ENCODE measurements around the gene AQP9. TPM values are rescaled to one million over a fixed set of nuclear protein-coding genes. Genes with fewer than 3 reads are reported as not detected.
"Not testable (repeated sequence)": the region's sequence is repeated elsewhere in the genome, so short reads cannot be mapped to it uniquely, and the experiment has no call there.

The AQP9 gene
- total and polyA plus RNA-seq, 12 donors, result 0.22 to 2.8 (median 0.84) TPM; not detected in 1

DNA sequence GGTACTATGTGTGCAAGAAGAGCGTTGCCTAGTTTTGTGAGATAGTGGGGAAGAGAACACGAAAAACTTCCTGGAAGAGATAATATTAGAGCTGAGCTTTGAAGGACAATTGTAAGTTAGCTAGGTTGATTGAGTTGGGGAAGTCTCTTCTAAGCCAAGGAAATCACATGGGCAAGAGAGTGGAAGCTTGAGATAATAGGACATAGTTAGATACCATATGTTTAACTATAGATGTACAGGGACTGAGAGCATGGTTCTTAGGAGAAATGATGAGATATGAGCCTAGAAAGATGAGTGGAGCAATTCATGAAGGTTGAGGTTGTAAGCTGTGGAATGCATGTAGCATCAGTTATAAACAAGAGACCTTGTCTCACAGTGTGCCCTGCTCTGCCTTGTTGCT lies 30.1 kb upstream of the AQP9 start:
- DNase-seq, result no peak
- no peak for TF ChIP-seq POLR2A (IDR thresholded peaks at IDR 0.05)
- TF ChIP-seq, protein P1, sequence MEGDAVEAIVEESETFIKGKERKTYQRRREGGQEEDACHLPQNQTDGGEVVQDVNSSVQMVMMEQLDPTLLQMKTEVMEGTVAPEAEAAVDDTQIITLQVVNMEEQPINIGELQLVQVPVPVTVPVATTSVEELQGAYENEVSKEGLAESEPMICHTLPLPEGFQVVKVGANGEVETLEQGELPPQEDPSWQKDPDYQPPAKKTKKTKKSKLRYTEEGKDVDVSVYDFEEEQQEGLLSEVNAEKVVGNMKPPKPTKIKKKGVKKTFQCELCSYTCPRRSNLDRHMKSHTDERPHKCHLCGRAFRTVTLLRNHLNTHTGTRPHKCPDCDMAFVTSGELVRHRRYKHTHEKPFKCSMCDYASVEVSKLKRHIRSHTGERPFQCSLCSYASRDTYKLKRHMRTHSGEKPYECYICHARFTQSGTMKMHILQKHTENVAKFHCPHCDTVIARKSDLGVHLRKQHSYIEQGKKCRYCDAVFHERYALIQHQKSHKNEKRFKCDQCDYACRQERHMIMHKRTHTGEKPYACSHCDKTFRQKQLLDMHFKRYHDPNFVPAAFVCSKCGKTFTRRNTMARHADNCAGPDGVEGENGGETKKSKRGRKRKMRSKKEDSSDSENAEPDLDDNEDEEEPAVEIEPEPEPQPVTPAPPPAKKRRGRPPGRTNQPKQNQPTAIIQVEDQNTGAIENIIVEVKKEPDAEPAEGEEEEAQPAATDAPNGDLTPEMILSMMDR (IDR thresholded peaks at IDR 0.05), result no peak
- 75 to 85% (median 82%) methylated on average over 2 of the region's 2 CpGs for WGBS, 4 donors

DNA sequence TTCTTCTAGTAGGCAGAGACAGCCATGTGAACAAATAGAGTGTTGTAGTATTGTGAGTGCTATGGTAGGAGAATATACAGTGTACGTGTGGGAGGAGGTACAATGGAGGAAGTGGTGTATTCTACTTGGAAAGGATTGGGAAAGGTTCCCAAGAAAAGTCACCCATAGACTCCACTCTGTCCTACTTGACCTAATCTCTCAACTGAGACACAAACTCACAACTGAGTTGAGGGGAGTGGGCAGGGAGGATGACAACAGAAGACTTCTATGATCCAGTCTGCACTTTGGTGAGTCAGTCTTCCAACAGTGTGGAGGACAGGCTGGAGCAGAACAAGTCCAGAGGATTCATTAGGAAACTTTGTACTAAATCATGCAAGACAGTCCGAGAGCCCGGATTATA lies 28.8 kb upstream of the AQP9 start:
- Histone ChIP-seq H3K4me1 (replicated peaks in 1 of 2) (no peaks in the 10 kb centered on the region), H3K4me3 (no peak overlapping the region), H3K27ac (no peak overlapping the region), H3K27me3 (peaks cover 22% of the 10 kb centered on the region), H3K9me3 (replicated peaks in 1 of 3) (no peaks in the 10 kb centered on the region), H3K36me3 (replicated peaks in 1 of 2) (no peaks in the 10 kb centered on the region)
- no peak for TF ChIP-seq POLR2A (IDR thresholded peaks at IDR 0.05)
- WGBS, 4 donors, result 79 to 86% (median 82%) methylated on average over 3 of the region's 3 CpGs
- no peak for DNase-seq
- intact Hi-C loops (cut with DNase I), result no loop called here

More for the DNA sequence above, 30.1 kb upstream of the AQP9 start:
- intact Hi-C loops (cut with DNase I), result no loop called here
- peaks cover 22% of the 10 kb centered on the region for H3K27me3 ChIP-seq
- H3K36me3 ChIP-seq (replicated peaks in 1 of 2), result no peaks in the 10 kb centered on the region
- H3K27ac ChIP-seq, result no peak overlapping the region
- H3K9me3 ChIP-seq (replicated peaks in 1 of 3), result no peaks in the 10 kb centered on the region
- H3K4me3 ChIP-seq, result no peak overlapping the region
- no peaks in the 10 kb centered on the region for H3K4me1 ChIP-seq (replicated peaks in 1 of 2)

DNA sequence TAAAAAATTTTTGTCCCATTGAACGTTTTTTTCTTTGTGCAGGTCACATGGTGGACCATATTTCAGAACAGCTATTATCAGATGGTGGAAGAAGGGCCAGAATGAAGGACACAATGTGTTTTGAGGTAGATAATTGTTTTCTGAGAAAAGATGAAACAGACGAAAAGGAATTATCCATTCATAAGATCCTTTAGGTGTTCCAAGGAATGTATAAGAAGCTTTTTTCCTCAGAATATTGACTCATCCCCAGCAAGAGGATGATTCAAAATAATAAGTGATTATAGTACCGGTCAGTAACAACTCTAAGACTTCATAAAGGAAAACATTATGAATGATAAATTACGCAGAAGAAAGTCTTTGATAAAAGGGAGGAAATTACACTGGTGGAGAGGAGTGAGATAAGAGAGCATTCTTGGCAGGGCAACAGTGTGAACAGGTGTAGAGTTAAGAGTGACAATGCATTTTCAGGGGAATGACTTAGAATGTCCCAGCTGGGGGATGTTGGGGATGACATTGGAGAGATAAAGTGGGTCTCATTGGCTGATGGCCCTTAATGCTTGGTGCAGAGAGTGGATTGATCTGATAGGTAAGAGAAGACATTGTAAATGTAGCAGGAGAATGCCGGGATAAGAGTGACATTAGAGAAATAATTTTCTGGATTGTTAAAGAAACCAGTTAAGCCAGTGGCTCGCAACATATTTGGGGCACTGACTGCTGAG lies 27.0 kb upstream of the AQP9 start:
- H3K9me3 ChIP-seq (replicated peaks in 1 of 3), result no peaks in the 10 kb centered on the region
- TF ChIP-seq, protein P1 (IDR thresholded peaks at IDR 0.05), result no peak
- TF ChIP-seq POLR2A (IDR thresholded peaks at IDR 0.05), result no peak
- no peak overlapping the region for H3K27ac ChIP-seq
- no peak overlapping the region for H3K4me3 ChIP-seq
- DNase-seq, result no peak
- 55 to 57% (median 57%) methylated on average over 6 of the region's 6 CpGs for WGBS, 4 donors
- no peaks in the 10 kb centered on the region for H3K36me3 ChIP-seq (replicated peaks in 1 of 2)
- H3K4me1 ChIP-seq (replicated peaks in 1 of 2), result no peaks in the 10 kb centered on the region
- intact Hi-C loops (cut with DNase I), result no loop called here
- H3K27me3 ChIP-seq, result peaks cover 18% of the 10 kb centered on the region

DNA sequence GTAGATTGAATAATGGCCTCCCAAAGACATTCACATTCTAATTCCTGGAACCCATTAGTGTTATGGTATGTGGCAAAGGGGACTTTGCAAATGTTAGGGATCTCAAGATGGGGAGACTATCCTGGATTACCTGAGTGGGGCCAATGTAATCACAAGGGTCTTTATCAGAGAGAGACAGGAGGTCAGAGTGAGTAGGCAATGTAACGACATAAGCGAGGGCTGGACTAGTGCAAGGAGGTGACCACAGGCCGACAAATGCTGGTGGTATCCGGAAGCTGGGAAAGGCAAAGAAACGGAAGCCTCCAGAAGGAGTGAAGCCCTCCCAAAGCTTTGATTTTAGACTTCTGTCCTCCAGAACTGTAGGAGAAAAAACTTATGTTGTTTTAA lies 26.5 kb upstream of the AQP9 start:
- H3K4me3 ChIP-seq, result no peak overlapping the region
- 87 to 93% (median 91%) methylated on average over 5 of the region's 5 CpGs for WGBS, 4 donors
- TF ChIP-seq, protein P1 (IDR thresholded peaks at IDR 0.05), result no peak
- no peak for TF ChIP-seq POLR2A (IDR thresholded peaks at IDR 0.05)
- H3K4me1 ChIP-seq (replicated peaks in 1 of 2), result no peaks in the 10 kb centered on the region
- DNase-seq, result no peak
- no peaks in the 10 kb centered on the region for H3K9me3 ChIP-seq (replicated peaks in 1 of 3)
- no peak overlapping the region for H3K27ac ChIP-seq
- intact Hi-C loops (cut with DNase I), result no loop called here
- H3K36me3 ChIP-seq (replicated peaks in 1 of 2), result no peaks in the 10 kb centered on the region
- H3K27me3 ChIP-seq, result peaks cover 14% of the 10 kb centered on the region

DNA sequence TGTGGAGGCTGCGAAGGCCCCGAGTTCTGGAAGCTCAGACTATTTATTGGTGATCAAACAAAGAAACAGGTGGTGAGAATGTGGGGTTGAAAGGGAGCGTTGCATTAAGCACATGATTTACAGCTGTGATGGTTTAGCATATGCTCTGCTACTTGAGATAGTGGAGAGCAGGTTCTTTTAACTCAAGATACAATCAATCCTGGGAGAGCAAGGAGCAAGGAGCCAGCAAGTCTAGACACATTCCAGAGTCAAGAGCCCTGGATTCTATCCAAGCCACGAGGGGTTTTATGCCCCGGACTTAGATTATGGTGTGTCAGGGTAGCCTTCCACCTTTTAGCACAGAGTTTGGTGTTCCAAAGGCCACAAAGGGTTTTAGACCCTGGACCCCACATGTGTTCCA lies 24.8 kb upstream of the AQP9 start:
- H3K4me1 ChIP-seq (replicated peaks in 1 of 2); intact Hi-C loops (cut with DNase I); H3K27me3 ChIP-seq; H3K27ac ChIP-seq; H3K36me3 ChIP-seq (replicated peaks in 1 of 2); DNase-seq; H3K9me3 ChIP-seq (replicated peaks in 1 of 3); H3K4me3 ChIP-seq: not testable (repeated sequence)
- 46 to 62% (median 56%) methylated on average over 5 of the region's 5 CpGs for WGBS, 4 donors
